PFSK-1 (cell line): ENCODE data around the gene CABLES2.

Source experiments
- FOXP2 ChIP-seq: optimal IDR thresholded peaks from 2 replicates; pipeline ENCODE3; 2011; ENCODE audit warnings: borderline replicate concordance, control low read depth, inconsistent platforms; ENCODE audit not compliant: insufficient read depth; ENCODE audit errors: extremely low read length, extremely low read depth
- POLR2AphosphoS5 ChIP-seq: IDR thresholded peaks from 2 replicates; pipeline ENCODE4 v1.6.1; 2012; ENCODE audit warnings: low read depth, mild to moderate bottlenecking, control low read depth, low read length, moderate library complexity
- REST ChIP-seq, 2 experiments: IDR thresholded peaks; 2 replicates each; pipeline versions ENCODE4 v1.6.1 to v1.8.0; 2011 to 2012; ENCODE audit warnings: low read depth in 2 of 2, low read length in 2 of 2, control low read depth in 1 of 2, inconsistent platforms in 1 of 2, mild to moderate bottlenecking in 1 of 2, moderate library complexity in 1 of 2; ENCODE audit not compliant: insufficient read depth in 1 of 2
- SIN3A ChIP-seq: IDR thresholded peaks from 2 replicates; pipeline ENCODE4 v1.6.1; 2012; ENCODE audit warnings: mild to moderate bottlenecking, low read length, moderate library complexity, borderline replicate concordance; ENCODE audit not compliant: insufficient read depth
- TAF1 ChIP-seq: IDR thresholded peaks from 2 replicates; pipeline ENCODE4 v1.6.1; 2012; ENCODE audit warnings: low read length, control low read depth, borderline replicate concordance; ENCODE audit not compliant: insufficient read depth

The CABLES2 gene

GRCh38 chr20:62402456-62403150 is 4.5 kb downstream of the CABLES2 start:
- no peak for TF ChIP-seq REST (IDR thresholded peaks at IDR 0.05; ENCODE audit: insufficient read depth in 1 of 2, low read depth in 2 of 2, low read length in 2 of 2)
- TF ChIP-seq SIN3A, result no peak
- TF ChIP-seq FOXP2, result no peak
- no peak for TF ChIP-seq POLR2AphosphoS5
- no peak for TF ChIP-seq TAF1

GRCh38 chr20:62401331-62401779 is 5.7 kb downstream of the CABLES2 start:
- TF ChIP-seq SIN3A, result no peak
- no peak for TF ChIP-seq FOXP2
- no peak for TF ChIP-seq POLR2AphosphoS5
- no peak for TF ChIP-seq TAF1
- no peak for TF ChIP-seq REST (IDR thresholded peaks at IDR 0.05; ENCODE audit: insufficient read depth in 1 of 2, low read depth in 2 of 2, low read length in 2 of 2)

GRCh38 chr20:62400541-62400940 is 6.5 kb downstream of the CABLES2 start:
- no peak for TF ChIP-seq TAF1
- no peak for TF ChIP-seq POLR2AphosphoS5
- no peak for TF ChIP-seq REST (IDR thresholded peaks at IDR 0.05; ENCODE audit: insufficient read depth in 1 of 2, low read depth in 2 of 2, low read length in 2 of 2)
- no peak for TF ChIP-seq FOXP2
- TF ChIP-seq SIN3A, result no peak

- TF ChIP-seq POLR2AphosphoS5, result no peak
- TF ChIP-seq SIN3A, result no peak
- TF ChIP-seq TAF1, result no peak
- TF ChIP-seq FOXP2, result no peak
- no peak for TF ChIP-seq REST (IDR thresholded peaks at IDR 0.05; ENCODE audit: insufficient read depth in 1 of 2, low read depth in 2 of 2, low read length in 2 of 2)
Measured at GRCh38 chr20:62400021-62400420, 7.1 kb downstream of the CABLES2 start.

- no peak for TF ChIP-seq FOXP2
- TF ChIP-seq TAF1, result no peak
- TF ChIP-seq POLR2AphosphoS5, result no peak
- no peak for TF ChIP-seq REST (IDR thresholded peaks at IDR 0.05; ENCODE audit: insufficient read depth in 1 of 2, low read depth in 2 of 2, low read length in 2 of 2)
- no peak for TF ChIP-seq SIN3A
Measured at GRCh38 chr20:62398120-62398821, 8.8 kb downstream of the CABLES2 start.
